DLD1 (cell line): ENCODE measurements around the gene CDK17.
"Not testable (repeated sequence)": the region's sequence is repeated elsewhere in the genome, so short reads cannot be mapped to it uniquely, and the experiment has no call there.

ENCODE experiments used
- in situ Hi-C: cut with HindIII; loops from 2 replicates; pipeline ENCODE4 v1.10.0; 2017; ENCODE audit warnings: low sequenced_read_pairs

Gene CDK17

DNA sequence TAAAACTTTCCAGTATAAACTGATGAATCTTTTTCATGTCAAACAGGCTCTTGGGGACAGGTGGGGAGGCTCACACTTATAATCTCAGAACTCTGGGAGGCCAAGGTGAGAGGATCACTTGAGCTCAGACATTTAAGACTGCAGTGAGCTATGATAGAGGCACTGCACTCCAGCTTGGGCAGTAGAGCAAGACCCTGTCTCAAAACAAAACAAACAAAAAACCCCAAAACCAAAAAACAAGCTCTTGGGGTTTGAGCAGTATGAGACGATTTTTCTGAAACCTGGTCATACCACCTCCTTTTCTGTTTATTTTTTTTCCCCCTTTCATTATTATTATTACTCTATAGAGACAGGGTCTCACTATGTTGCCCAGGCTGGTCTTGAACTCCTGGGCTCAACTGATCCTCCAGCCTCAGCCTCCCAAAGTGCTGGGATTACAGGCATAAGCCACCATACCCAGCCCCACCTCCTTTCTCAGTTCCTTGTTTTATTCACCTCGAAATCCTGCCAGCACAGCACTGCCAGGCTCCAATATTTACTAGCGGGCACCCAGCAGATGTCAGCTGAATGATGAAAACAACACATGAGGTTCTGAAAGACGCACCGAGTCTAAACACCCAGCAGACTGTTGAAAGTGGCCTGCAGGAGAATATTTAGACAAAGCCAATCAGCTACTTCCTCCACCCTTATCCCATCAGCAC lies 19.5 kb upstream of the CDK17 start:
- in situ Hi-C loops: no loop called here

GRCh38 chr12:96417688-96418087 lies 17.4 kb upstream of the CDK17 start:
- in situ Hi-C loops: not testable (repeated sequence)

DNA sequence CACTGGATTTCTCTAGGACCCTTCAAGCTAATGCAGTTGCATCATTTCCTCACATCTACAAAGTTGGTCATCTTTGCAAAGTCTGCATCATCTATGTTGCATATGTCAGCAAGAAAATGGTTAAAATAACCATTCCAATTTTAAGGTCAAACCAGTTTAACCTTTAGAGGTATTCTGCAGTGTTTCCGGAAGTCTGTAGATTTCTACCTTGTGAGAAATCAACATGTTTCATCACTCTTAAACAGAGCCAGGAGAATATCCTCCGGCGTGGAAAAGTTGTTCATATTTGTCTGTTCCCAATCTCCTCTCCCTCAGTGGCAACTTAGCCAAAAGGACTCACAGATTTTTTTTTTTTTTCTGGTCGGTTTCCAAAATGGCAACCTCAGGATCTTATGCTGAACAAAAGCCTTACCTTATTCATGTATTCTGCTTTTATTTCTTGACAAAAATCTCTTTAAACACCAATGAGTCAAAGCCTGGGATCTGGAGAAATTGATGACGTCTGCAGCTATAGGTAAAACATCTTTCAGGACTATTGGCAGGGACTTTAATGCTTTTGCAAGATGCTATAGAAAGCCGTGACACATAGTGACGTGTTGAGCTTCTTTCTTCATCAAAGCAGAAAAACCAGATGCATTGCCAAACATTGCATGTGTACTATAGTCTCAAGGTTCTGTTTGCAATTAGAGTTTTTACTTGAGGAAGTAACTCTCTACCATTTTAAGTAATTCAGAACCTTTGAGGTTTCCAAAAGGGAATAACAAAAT lies 16.0 kb upstream of the CDK17 start:
- in situ Hi-C loops: no loop called here

DNA sequence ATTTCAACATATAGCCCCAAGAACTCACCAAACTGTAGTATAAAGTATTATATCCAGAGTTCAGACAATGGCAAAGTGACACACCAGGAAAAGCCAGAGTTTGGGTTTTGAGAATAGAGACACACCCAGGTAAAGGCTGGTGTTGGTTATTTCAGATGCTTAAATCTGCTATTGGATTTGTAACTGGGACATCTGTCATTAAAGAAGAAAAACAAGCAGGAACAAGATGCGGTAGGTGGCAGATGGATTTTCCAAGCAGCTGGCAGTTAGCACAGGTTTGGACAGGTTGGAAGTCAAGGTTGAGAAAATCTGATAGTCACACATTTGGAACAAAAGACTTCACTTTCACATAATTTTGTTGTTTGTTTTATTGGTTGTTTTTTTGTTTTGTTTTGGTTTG lies 14.4 kb upstream of the CDK17 start:
- in situ Hi-C loops: no loop called here

DNA sequence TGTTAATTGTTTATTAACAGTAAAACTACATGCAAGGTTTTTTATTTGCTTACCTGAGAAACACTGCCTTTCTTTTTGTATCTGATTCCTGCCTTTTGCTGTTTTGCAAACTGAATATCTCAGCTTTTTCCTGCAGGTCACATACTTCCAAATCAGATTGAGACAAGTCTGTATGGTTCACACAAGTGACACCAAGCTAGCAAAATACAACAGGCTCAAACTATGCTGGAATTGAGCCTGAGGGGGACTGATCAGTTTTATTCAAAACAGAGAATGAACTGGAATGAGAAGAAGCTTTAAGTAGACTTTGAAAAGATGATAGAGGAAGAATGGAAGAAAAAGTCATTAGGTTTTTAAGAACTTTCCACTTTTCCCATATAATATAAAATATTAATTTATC lies 12.2 kb upstream of the CDK17 start:
- in situ Hi-C loops: no loop called here

DNA sequence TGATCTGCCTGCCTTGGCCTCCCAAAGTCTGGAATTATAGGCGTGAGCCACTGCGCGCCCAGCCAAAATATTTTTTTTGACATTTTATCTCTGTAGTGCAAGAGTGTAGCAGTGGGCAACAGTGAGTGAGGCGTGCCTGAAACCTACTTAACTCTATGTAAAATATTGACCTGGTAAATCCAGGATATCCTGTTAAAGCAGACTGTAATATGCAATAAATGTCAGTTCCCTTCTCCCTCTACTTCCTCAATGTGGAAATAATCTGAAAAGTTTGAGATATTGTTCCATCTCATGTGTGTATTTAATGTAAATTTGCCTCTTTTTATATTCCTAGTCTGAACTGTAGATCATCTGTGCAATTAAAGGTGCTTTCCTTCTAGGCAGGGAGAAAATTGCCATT lies 9.5 kb upstream of the CDK17 start:
- in situ Hi-C loops: no loop called here

DNA sequence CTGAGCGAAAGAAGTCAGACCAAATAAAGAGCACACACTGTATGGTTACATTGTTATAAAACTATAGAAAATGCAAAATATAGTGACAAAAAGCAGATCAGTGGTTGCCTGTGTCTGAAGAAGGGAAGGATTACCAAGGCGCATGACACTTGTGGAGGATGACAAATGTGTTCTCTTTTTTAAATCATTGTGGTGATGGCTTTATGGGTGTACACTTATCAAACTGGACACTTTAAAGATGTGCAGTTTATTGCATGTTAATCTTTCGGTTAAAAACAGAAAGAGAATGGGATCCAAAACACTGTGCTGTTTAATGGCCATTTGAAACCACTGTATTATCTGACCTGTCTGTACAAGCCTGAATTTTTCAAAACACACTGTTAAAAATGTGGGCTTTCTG lies 8.8 kb upstream of the CDK17 start:
- in situ Hi-C loops: no loop called here

- in situ Hi-C loops: not testable (repeated sequence)
Observed at GRCh38 chr12:96407429-96408097, 7.3 kb upstream of the CDK17 start.

GRCh38 chr12:96404696-96405095 lies 4.5 kb upstream of the CDK17 start:
- in situ Hi-C loops: no loop called here

- in situ Hi-C loops: no loop called here
Observed at GRCh38 chr12:96403870-96404269, 3.6 kb upstream of the CDK17 start.

- in situ Hi-C loops: not testable (repeated sequence)
Observed at GRCh38 chr12:96402522-96402921, 2.3 kb upstream of the CDK17 start.

GRCh38 chr12:96402061-96402460 lies 1.8 kb upstream of the CDK17 start:
- in situ Hi-C loops: no loop called here

DNA sequence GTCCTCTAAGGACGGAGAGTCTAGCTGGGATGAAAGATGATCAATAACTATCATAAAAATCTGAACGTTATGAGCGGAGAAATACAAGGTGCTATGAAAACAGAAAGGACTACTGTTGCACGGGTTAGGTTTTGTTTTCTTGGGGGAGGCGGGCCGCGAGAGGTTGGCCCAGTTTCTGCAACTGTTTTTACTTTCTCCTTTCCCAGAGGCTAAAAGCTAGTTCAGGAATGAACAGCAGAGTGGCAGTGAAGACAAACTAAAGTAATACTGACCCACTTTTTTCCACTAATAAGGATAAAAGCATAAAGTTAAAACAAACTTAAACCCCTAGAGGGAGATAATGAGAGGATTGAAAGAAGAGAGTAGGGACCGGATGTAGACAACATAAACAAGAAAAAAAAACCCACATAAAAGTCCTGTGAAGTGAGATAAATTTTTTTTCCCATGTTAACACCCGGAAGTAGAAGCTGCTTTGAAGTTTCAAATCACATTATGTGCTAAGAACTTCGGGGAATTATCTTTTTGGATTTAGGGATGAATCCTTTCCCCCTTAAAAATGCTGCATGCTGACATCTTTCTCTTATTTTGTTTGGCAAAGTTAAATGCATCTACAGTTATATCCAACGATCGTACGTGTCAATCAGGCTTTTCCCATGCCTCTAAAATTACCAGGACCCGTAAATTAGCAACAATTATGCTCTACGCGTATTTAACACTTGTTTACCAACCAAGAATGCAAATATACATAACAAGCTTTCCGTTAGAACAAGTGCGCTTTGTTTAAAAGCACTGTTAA lies 1.0 kb upstream of the CDK17 start:
- in situ Hi-C loops: no loop called here

DNA sequence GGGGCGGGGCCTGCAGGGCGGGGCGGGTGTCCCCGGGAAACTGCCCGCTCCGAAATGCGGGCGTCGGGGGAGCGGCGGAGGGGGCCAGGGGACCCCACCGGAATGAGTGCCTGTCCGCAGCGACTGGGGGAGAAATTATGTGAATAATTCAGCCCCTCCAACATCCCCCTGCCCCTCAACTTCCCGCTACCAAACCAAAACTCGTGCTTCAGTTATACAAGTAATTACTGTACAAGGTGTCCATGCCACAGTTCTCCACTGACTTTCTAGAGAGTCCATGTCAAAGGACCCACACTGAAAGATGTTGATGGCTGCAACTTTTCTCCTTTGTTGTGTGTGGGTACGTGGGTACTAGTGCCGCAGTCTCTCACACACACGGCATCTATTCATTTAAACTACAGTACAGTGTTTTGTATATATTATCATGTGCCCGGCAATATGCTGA lies 414 bp upstream of the CDK17 start:
- in situ Hi-C loops: no loop called here

DNA sequence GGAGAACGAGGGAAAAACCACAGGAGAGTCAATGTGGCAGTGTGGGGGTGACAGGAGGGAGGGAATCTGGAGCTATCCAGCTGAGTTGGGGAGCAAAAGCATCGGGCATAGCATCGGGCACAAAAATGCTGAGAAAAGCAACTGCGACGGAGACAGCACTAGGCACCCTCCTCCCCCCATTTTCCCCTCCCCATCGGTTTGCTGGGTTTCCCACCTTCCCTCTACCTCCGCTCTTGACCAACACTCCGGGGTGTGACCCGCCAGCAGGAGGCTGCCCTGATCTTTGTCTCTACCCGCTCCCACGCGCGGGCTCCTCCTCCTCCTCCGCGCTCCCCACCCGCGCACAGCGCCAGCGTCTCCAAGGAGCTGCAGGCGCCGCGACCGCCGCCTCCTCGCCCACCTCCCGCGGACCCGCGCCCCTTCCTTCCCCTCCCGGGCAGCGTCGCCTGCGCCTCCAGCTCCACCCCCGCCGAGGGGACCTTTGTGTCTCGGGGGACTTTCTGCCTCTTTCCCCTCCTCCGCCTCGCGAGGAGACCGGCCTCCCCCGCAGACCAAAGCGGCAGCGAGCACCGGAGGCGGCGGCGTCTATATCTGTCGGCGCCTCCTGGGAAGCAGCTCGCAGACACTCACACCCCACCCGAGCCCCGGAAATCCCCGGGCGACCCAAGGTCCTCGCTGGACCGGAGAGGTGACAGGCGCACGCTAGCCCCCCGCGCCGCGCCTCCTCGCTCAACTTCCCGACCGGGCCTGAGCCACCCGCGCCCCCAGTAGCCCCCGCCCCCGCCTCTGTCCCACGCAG lies 920 bp downstream of the CDK17 start:
- in situ Hi-C loops: no loop called here

GRCh38 chr12:96398424-96399119 lies 1.7 kb downstream of the CDK17 start:
- in situ Hi-C loops: no loop called here

DNA sequence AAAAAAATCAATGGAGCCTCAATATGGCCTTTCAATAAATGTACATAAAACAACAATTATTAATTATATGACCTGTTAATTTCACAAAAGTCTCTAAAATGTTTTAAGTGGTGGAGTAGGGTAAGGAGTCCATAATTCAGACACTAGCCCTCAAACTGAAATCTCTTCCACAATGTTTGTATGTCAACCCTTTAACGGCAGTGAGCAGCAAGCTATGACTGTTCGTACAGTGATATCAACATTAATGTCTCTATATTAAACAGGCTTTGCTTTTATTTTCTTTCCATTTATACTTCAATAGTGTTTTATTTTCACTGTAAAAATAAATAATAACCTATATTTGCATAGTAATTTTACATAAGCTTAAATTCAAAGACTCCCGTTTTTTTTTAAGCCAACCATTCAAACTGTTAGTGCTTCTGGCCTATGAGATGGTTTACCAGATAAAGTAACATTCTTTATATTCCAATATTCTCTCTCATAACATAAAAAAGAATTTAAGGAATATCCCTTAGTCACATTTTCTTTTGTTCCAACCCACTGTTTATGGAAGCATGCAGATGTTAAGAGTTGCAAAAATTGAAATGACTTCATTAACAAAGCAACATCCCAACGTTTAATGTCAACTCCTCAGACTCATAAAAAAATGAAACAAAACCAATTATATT lies 2.3 kb downstream of the CDK17 start:
- in situ Hi-C loops: no loop called here

- in situ Hi-C loops: no loop called here
Observed at GRCh38 chr12:96396914-96397313, 3.3 kb downstream of the CDK17 start.

DNA sequence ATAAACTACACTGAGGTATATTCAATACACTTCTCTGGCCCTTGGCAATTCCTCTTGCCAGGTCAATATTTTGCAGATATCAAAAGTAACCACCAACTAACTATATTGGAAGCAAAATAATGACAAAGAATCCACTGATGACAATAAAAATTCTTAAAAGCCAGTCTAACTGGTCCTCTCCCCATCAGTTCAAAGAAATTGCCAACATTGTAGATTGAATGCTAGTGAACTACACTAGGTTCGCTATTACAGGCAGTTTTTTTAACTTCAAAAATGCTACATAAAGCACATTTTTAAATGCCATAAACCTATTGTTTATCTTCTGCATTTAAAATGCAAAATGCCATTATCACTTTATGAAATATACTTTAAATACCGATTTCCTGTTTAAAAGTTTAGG lies 4.0 kb downstream of the CDK17 start:
- in situ Hi-C loops: no loop called here
